GM12892 (cell line): ENCODE data around the gene GPR55.
"Not testable (repeated sequence)": the region's sequence is repeated elsewhere in the genome, so short reads cannot be mapped to it uniquely, and the experiment has no call there.

ENCODE experiments used
- POLR2A ChIP-seq: IDR thresholded peaks from 2 replicates; pipeline ENCODE4 v1.6.1; 2011; ENCODE audit warnings: low read depth, low read length, control low read depth
- TAF1 ChIP-seq: IDR thresholded peaks from 2 replicates; pipeline ENCODE4 v1.6.1; 2011; ENCODE audit warnings: low read depth, mild to moderate bottlenecking, control low read depth, low read length, borderline replicate concordance

GRCh38 chr2:230968314-230968713 is 43.3 kb upstream of the GPR55 start:
- not testable (repeated sequence) for TF ChIP-seq TAF1, POLR2A
